Measurements from ENCODE around the gene ZNF358.

DNA sequence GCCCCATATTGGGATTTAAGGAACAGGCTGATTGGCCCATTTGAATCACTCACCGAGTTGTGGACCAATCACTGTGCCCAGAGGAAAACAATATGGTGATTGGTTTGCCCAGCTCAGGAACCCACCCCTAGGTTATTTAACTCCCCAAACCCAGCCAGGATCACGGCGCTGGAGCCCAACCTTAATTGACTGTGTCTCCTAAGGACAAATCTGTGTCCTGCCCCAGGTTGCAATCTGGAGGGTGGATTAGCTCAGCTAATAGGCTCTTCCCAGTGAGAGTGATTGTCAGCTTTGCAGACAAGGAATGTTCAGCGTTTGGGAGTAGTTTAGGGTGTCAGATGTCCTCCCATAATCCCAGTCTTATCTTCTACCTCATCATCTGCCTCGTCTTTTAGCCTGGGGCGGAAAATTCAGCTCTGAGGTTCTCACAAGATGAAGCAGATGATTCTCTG lies 3.5 kb upstream of the ZNF358 start:
- TF ChIP-seq, protein P1, sequence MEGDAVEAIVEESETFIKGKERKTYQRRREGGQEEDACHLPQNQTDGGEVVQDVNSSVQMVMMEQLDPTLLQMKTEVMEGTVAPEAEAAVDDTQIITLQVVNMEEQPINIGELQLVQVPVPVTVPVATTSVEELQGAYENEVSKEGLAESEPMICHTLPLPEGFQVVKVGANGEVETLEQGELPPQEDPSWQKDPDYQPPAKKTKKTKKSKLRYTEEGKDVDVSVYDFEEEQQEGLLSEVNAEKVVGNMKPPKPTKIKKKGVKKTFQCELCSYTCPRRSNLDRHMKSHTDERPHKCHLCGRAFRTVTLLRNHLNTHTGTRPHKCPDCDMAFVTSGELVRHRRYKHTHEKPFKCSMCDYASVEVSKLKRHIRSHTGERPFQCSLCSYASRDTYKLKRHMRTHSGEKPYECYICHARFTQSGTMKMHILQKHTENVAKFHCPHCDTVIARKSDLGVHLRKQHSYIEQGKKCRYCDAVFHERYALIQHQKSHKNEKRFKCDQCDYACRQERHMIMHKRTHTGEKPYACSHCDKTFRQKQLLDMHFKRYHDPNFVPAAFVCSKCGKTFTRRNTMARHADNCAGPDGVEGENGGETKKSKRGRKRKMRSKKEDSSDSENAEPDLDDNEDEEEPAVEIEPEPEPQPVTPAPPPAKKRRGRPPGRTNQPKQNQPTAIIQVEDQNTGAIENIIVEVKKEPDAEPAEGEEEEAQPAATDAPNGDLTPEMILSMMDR (IDR thresholded peaks at IDR 0.05): no peak
- no peak for TF ChIP-seq POLR2A (IDR thresholded peaks at IDR 0.05)
